ENCODE data around the gene CEP85. TPM values are rescaled to one million over a fixed set of nuclear protein-coding genes. Genes with fewer than 3 reads are reported as not detected.

Gene CEP85
- total RNA-seq, 3 donors from 2014 or later = 10.7 to 15.9 (median 15.6) TPM

DNA sequence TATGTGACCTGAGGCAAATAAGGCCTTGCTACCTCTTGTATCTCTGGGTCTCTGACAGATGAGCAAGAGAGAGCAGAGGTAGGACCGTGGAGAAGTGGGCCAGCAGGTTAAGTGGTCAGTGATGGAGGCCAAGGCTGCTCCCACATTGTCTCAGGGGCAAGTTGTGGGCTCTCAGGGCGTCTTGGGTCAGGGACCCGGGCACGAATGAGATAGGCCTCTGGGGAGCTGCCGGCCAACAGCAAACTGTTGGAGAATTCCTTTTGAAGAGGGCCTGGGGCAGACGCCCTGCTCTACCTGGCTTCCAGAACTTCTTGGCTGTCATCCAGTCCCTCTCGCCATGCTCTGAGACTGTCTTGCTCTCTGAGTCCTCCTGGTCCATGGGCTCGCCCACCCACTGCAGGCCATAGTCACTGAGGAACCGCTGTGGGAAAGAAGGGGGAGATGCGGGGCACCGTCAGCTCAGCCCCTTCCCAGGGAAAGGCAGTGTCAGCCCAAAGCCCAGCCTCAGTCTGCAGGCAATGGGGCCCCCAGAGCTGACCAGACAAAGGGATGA is 60.0 kb downstream of the CEP85 start:
- TF ChIP-seq, protein P1, sequence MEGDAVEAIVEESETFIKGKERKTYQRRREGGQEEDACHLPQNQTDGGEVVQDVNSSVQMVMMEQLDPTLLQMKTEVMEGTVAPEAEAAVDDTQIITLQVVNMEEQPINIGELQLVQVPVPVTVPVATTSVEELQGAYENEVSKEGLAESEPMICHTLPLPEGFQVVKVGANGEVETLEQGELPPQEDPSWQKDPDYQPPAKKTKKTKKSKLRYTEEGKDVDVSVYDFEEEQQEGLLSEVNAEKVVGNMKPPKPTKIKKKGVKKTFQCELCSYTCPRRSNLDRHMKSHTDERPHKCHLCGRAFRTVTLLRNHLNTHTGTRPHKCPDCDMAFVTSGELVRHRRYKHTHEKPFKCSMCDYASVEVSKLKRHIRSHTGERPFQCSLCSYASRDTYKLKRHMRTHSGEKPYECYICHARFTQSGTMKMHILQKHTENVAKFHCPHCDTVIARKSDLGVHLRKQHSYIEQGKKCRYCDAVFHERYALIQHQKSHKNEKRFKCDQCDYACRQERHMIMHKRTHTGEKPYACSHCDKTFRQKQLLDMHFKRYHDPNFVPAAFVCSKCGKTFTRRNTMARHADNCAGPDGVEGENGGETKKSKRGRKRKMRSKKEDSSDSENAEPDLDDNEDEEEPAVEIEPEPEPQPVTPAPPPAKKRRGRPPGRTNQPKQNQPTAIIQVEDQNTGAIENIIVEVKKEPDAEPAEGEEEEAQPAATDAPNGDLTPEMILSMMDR (IDR thresholded peaks at IDR 0.05) = no peak
- no peak overlapping the region for H3K4me3 ChIP-seq
- intact Hi-C loops (cut with DNase I, micrococcal nuclease) = no loop called here
- ATAC-seq (no peak), DNase-seq (no peak)
- peaks cover 17% of the 10 kb centered on the region for H3K4me1 ChIP-seq (ENCODE audit: low read depth)
- no peaks in the 10 kb centered on the region for H3K36me3 ChIP-seq (ENCODE audit: low read depth)
- H3K9me3 ChIP-seq = no peaks in the 10 kb centered on the region

DNA sequence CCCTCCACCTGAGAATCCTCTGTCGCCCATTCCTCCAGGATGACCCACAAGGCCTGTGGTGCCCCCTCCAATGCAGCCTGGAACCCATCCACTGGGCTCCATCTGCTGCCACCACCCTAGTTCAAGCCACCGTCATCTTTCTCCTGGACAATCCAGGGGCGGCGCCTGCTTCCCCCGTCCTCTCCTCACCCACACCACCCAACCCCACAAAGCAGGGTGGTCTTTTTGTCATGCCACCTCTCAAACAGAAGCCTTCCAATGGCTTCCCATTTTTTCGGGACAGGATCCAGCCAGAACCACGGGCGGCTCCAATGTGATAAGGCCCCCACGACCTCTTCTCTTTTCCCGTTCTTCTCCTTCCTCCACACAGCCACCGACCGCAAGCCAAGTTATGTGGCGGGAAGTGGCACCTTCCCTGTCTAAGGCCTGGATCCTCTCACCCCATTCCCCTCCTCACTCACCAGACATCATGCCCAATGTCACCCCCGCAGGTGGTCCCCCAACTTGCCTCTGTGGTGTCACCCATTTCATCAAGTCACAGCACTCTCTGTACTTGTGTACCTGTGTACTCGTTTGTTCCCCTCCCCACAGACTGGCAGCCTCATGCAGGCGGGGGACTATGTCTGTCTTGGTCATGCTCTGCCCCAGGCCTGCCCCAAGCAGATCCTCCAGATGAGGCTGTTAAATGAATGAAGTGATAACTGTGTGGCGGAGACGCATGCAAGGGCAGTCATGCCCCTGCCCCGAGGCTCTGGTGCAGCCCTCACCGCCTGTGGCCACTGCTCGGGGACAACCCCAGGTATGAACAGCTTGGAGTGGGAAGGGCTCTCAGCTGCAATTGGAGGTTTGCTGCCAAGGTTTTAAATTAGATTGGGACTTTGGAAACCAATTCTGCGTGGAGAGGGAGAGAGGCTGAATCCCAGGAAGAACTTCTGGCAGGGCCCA is 61.5 kb downstream of the CEP85 start:
- H3K36me3 ChIP-seq (ENCODE audit: low read depth) = no peaks in the 10 kb centered on the region
- no peak overlapping the region for H3K4me3 ChIP-seq
- DNase-seq (no peak), ATAC-seq (no peak)
- TF ChIP-seq, protein P1 (IDR thresholded peaks at IDR 0.05) = no peak
- H3K9me3 ChIP-seq = no peaks in the 10 kb centered on the region
- intact Hi-C loops (cut with DNase I, micrococcal nuclease) = no loop called here
- peaks cover 7% of the 10 kb centered on the region for H3K4me1 ChIP-seq (ENCODE audit: low read depth)

GRCh38 chr1:26296340-26297056 is 62.5 kb downstream of the CEP85 start:
- no peaks in the 10 kb centered on the region for H3K9me3 ChIP-seq
- DNase-seq (no peak), ATAC-seq (no peak)
- peaks cover 1% of the 10 kb centered on the region for H3K4me1 ChIP-seq (ENCODE audit: low read depth)
- TF ChIP-seq, protein P1 (IDR thresholded peaks at IDR 0.05) = no peak
- H3K36me3 ChIP-seq (ENCODE audit: low read depth) = no peaks in the 10 kb centered on the region
- H3K4me3 ChIP-seq = no peak overlapping the region
- intact Hi-C loops (cut with DNase I, micrococcal nuclease) = no loop called here

DNA sequence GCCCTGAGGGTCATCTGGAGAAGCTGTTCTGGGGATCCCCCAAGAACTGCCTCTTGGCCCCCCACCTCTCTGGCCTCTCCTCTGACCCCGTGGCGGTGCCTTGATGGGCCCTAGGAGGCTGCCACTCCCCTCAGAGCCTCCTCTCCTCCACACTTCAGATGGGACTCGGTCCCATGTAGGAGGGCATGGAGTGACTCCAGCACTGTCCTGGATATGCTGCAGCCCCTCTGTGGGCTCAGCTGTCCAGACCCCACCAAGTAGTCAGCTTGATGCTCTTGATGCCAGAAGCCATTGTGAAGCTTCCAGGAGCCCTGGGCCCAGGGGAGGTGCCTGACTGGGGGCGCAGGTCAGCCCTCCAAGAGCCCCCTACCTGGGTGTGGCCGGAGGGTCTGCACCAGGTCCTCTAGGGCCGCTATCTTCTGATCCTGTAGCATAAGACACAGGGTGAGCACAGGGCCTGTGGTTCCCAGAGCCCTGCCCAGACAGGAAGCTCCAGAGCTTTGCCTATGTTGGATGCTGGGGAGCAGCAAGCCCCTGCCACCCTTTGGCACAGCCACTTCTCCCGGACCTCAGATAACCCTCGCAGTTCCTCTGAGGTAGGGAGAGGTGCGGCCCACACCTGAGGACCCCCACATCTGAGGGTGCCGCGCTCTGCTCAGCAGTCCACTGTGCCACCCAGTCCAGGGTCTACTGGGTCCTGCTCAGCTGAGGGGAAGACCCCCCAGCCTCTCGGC is 63.2 kb downstream of the CEP85 start:
- DNase-seq (no peak), ATAC-seq (no peak)
- Histone ChIP-seq H3K9me3 (no peaks in the 10 kb centered on the region), H3K4me1 (ENCODE audit: low read depth) (no peaks in the 10 kb centered on the region), H3K36me3 (ENCODE audit: low read depth) (no peaks in the 10 kb centered on the region), H3K4me3 (no peak overlapping the region)
- intact Hi-C loops (cut with DNase I, micrococcal nuclease) = no loop called here
- TF ChIP-seq, protein P1 (IDR thresholded peaks at IDR 0.05) = no peak

GRCh38 chr1:26297791-26298124 is 63.8 kb downstream of the CEP85 start:
- ATAC-seq (no peak), DNase-seq (no peak)
- intact Hi-C loops (cut with DNase I, micrococcal nuclease) = no loop called here
- TF ChIP-seq, protein P1 (IDR thresholded peaks at IDR 0.05) = no peak
- Histone ChIP-seq H3K9me3 (no peaks in the 10 kb centered on the region), H3K4me3 (no peak overlapping the region), H3K4me1 (ENCODE audit: low read depth) (no peaks in the 10 kb centered on the region), H3K36me3 (ENCODE audit: low read depth) (no peaks in the 10 kb centered on the region)

All from mucosa of descending colon (tissue), 3 donors.